ENCODE measurements around the gene TGDS. TPM values are rescaled to one million over a fixed set of nuclear protein-coding genes. Genes with fewer than 3 reads are reported as not detected.

The TGDS gene
- total and polyA plus RNA-seq, 11 donors, result 3.2 to 6.7 (median 4.6) TPM

- Histone ChIP-seq H3K9me3 (no peaks in the 10 kb centered on the region), H3K4me1 (no peaks in the 10 kb centered on the region), H3K36me3 (peaks cover 0 to 82% (median 63%) of the 10 kb centered on the region in 9 donors), H3K4me3 (no peak overlapping the region), H3K27ac (no peak overlapping the region), H3K27me3 (no peaks in the 10 kb centered on the region)
- ATAC-seq (no peak), DNase-seq (no peak)
- intact Hi-C loops (cut with DNase I), result no loop called here
- TF ChIP-seq, protein P1, sequence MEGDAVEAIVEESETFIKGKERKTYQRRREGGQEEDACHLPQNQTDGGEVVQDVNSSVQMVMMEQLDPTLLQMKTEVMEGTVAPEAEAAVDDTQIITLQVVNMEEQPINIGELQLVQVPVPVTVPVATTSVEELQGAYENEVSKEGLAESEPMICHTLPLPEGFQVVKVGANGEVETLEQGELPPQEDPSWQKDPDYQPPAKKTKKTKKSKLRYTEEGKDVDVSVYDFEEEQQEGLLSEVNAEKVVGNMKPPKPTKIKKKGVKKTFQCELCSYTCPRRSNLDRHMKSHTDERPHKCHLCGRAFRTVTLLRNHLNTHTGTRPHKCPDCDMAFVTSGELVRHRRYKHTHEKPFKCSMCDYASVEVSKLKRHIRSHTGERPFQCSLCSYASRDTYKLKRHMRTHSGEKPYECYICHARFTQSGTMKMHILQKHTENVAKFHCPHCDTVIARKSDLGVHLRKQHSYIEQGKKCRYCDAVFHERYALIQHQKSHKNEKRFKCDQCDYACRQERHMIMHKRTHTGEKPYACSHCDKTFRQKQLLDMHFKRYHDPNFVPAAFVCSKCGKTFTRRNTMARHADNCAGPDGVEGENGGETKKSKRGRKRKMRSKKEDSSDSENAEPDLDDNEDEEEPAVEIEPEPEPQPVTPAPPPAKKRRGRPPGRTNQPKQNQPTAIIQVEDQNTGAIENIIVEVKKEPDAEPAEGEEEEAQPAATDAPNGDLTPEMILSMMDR (IDR thresholded peaks at IDR 0.05), result no peak
- TF ChIP-seq POLR2A (IDR thresholded peaks at IDR 0.05), result no peak
- 97 to 98% (median 97%) methylated on average over 6 of the region's 6 CpGs for WGBS, 4 donors
These were observed 10.3 kb downstream of the TGDS start for GRCh38 chr13:94585543-94586101.

DNA sequence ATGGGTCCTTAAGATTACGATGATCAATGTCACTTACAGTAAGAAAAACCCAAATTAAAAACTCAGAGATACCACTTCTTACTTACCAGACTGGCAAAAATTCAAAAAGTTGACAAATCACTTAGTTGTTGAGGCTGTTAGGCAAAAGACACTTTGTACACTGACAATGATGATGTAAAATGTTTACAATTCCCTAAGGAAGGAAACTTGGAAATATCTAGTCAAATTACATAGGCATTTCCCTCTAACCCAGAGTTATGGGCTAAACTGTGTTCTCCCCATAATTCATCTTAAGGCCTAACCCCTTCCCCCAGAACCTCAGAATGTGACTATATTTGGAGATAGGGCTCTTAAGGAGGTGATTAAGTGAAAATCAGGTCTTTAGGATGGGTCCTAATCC, 12.0 kb downstream of the TGDS start:
- 93 to 98% (median 97%) methylated on average over 1 of the region's 1 CpG for WGBS, 4 donors
- no peak for TF ChIP-seq POLR2A (IDR thresholded peaks at IDR 0.05)
- TF ChIP-seq, protein P1 (IDR thresholded peaks at IDR 0.05), result no peak
- no peak for ATAC-seq

GRCh38 chr13:94579063-94579462, 16.9 kb downstream of the TGDS start:
- WGBS, 4 donors, result 68 to 94% (median 88%) methylated on average over 1 of the region's 1 CpG
- Histone ChIP-seq H3K36me3 (peaks cover 0 to 100% (median 95%) of the 10 kb centered on the region in 9 donors), H3K4me3 (no peak overlapping the region), H3K27me3 (no peaks in the 10 kb centered on the region), H3K4me1 (no peaks in the 10 kb centered on the region), H3K9me3 (no peaks in the 10 kb centered on the region), H3K27ac (no peak overlapping the region)
- ATAC-seq, result no peak
- DNase-seq, result no peak
- TF ChIP-seq, protein P1 (IDR thresholded peaks at IDR 0.05), result no peak
- TF ChIP-seq POLR2A (IDR thresholded peaks at IDR 0.05), result no peak
- intact Hi-C loops (cut with DNase I), result no loop called here

More for the DNA sequence above, 12.0 kb downstream of the TGDS start:
- intact Hi-C loops (cut with DNase I), result no loop called here
- DNase-seq, result no peak
- H3K9me3 ChIP-seq, result no peaks in the 10 kb centered on the region
- H3K4me3 ChIP-seq, result no peak overlapping the region
- no peak overlapping the region for H3K27ac ChIP-seq
- H3K36me3 ChIP-seq, result peaks cover 0 to 82% (median 69%) of the 10 kb centered on the region in 9 donors
- no peaks in the 10 kb centered on the region for H3K27me3 ChIP-seq
- no peaks in the 10 kb centered on the region for H3K4me1 ChIP-seq

GRCh38 chr13:94569615-94570014, 26.3 kb downstream of the TGDS start:
- no peak for ATAC-seq
- Histone ChIP-seq H3K27ac (no peak overlapping the region), H3K4me1 (no peaks in the 10 kb centered on the region), H3K4me3 (no peak overlapping the region), H3K36me3 (peaks cover 0 to 56% (median 44%) of the 10 kb centered on the region in 9 donors), H3K9me3 (no peaks in the 10 kb centered on the region), H3K27me3 (no peaks in the 10 kb centered on the region)
- TF ChIP-seq POLR2A (IDR thresholded peaks at IDR 0.05), result no peak
- TF ChIP-seq, protein P1 (IDR thresholded peaks at IDR 0.05), result no peak
- 82 to 94% (median 92%) methylated on average over 3 of the region's 3 CpGs for WGBS, 4 donors
- intact Hi-C loops (cut with DNase I), result no loop called here
- DNase-seq, result no peak
